ENCODE results near the gene MAD1L1.
A peak's percentile ranks its signal among the peaks of the same experiment; 100 is the strongest.

MAD1L1 gene

GRCh38 chr7:2152646-2153045, 80.1 kb downstream of the MAD1L1 start:
- no peak for DNase-seq

- DNase-seq, result no peak
Measured at GRCh38 chr7:2151801-2152612, 80.7 kb downstream of the MAD1L1 start.

GRCh38 chr7:2151237-2151636, 81.5 kb downstream of the MAD1L1 start:
- DNase-seq, result no peak

- no peak for DNase-seq
Measured at GRCh38 chr7:2150445-2150815, 82.3 kb downstream of the MAD1L1 start.

GRCh38 chr7:2149672-2150444, 82.9 kb downstream of the MAD1L1 start:
- DNase-seq, result no peak

GRCh38 chr7:2148814-2149213, 83.9 kb downstream of the MAD1L1 start:
- DNase-seq, result no peak

- no peak for DNase-seq
Measured at GRCh38 chr7:2148189-2148588, 84.6 kb downstream of the MAD1L1 start.

GRCh38 chr7:2146676-2147472, 85.9 kb downstream of the MAD1L1 start:
- DNase-seq, result no peak

- no peak for DNase-seq
Measured at GRCh38 chr7:2145835-2146580, 86.7 kb downstream of the MAD1L1 start.

- no peak for DNase-seq
Measured at GRCh38 chr7:2144926-2145325, 87.8 kb downstream of the MAD1L1 start.

- no peak for DNase-seq
Measured at GRCh38 chr7:2143981-2144595, 88.7 kb downstream of the MAD1L1 start.

- DNase-seq, result no peak
Measured at GRCh38 chr7:2143450-2143849, 89.3 kb downstream of the MAD1L1 start.

- no peak for DNase-seq
Measured at GRCh38 chr7:2142386-2142785, 90.4 kb downstream of the MAD1L1 start.

GRCh38 chr7:2141651-2142050, 91.1 kb downstream of the MAD1L1 start:
- DNase-seq, result no peak

- DNase-seq, result no peak
Measured at GRCh38 chr7:2141021-2141410, 91.7 kb downstream of the MAD1L1 start.

GRCh38 chr7:2140216-2141020, 92.3 kb downstream of the MAD1L1 start:
- DNase-seq, result no peak

- no peak for DNase-seq
Measured at GRCh38 chr7:2139004-2139699, 93.6 kb downstream of the MAD1L1 start.

GRCh38 chr7:2138146-2138765, 94.5 kb downstream of the MAD1L1 start:
- peak; percentile 50 to 58 for DNase-seq

- DNase-seq, result no peak
Measured at GRCh38 chr7:2134740-2135139, 98.0 kb downstream of the MAD1L1 start.

- DNase-seq, result no peak
Measured at GRCh38 chr7:2132243-2132642, 100.5 kb downstream of the MAD1L1 start.
